HG03066 (cell line): ENCODE results near the gene BTG2.
"Not testable (repeated sequence)": the region's sequence is repeated elsewhere in the genome, so short reads cannot be mapped to it uniquely, and the experiment has no call there.

ENCODE experiments used
- ATAC-seq: cut with Tn5 transposase; IDR thresholded peaks from one replicate; pipeline ENCODE4 v1.9.1; 2021; ENCODE audit warnings: low read depth; ENCODE audit not compliant: unreplicated experiment

The BTG2 gene

GRCh38 chr1:203311368-203312301 lies 6.3 kb downstream of the BTG2 start:
- no peak for ATAC-seq

- ATAC-seq: not testable (repeated sequence)
These were observed 8.9 kb downstream of the BTG2 start for GRCh38 chr1:203314025-203314759.

- no peak for ATAC-seq
These were observed 11.3 kb downstream of the BTG2 start for GRCh38 chr1:203316626-203317093.

GRCh38 chr1:203317429-203318228 lies 12.3 kb downstream of the BTG2 start:
- no peak for ATAC-seq

- ATAC-seq: no peak
These were observed 12.9 kb downstream of the BTG2 start for GRCh38 chr1:203318229-203318517.

GRCh38 chr1:203320591-203321272 lies 15.4 kb downstream of the BTG2 start:
- ATAC-seq: peak; percentile 67

GRCh38 chr1:203321273-203322052 lies 16.1 kb downstream of the BTG2 start:
- no peak for ATAC-seq

GRCh38 chr1:203322500-203323179 lies 17.3 kb downstream of the BTG2 start:
- no peak for ATAC-seq

- ATAC-seq: no peak
These were observed 18.3 kb downstream of the BTG2 start for GRCh38 chr1:203323587-203323986.

- no peak for ATAC-seq
These were observed 19.0 kb downstream of the BTG2 start for GRCh38 chr1:203324105-203325025.

- peak; percentile 26 for ATAC-seq
These were observed 19.7 kb downstream of the BTG2 start for GRCh38 chr1:203325026-203325417.

GRCh38 chr1:203325418-203326091 lies 20.2 kb downstream of the BTG2 start:
- no peak for ATAC-seq

- ATAC-seq: peak; percentile 53
These were observed 21.7 kb downstream of the BTG2 start for GRCh38 chr1:203326830-203327683.

- ATAC-seq: peak; percentile 20
These were observed 22.6 kb downstream of the BTG2 start for GRCh38 chr1:203327684-203328457.

- ATAC-seq: no peak
These were observed 23.4 kb downstream of the BTG2 start for GRCh38 chr1:203328714-203329122.

- no peak for ATAC-seq
These were observed 25.9 kb downstream of the BTG2 start for GRCh38 chr1:203331224-203331623.
